GF-D8 (cell line): ENCODE results near the gene TMPRSS13.
"Not testable (repeated sequence)": the region's sequence is repeated elsewhere in the genome, so short reads cannot be mapped to it uniquely, and the experiment has no call there.

ENCODE experiments used
- DNase-seq: peaks from one replicate; lab custom pipeline; 2025; lab: John Stamatoyannopoulos, UW

TMPRSS13 gene

DNA sequence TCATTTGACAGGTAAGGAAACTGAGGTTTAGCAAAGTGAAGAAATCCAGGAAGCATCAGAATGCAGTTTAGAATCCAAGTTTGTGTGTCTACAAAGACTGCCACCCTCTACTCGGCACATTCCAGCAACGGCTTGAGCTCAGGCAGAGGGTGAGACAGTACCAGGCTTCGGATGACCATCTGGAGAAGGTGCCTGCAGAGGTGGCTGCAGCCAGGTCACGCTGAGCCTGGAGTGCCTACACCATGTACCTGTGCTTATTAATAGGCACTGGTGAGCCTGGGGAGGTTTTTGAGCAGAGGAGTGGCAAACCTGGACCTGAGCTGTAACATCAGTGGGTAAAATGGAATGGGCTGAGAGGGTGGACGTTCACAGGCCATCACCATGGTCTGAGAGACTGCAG, 57.4 kb downstream of the TMPRSS13 start:
- no peak for DNase-seq

DNA sequence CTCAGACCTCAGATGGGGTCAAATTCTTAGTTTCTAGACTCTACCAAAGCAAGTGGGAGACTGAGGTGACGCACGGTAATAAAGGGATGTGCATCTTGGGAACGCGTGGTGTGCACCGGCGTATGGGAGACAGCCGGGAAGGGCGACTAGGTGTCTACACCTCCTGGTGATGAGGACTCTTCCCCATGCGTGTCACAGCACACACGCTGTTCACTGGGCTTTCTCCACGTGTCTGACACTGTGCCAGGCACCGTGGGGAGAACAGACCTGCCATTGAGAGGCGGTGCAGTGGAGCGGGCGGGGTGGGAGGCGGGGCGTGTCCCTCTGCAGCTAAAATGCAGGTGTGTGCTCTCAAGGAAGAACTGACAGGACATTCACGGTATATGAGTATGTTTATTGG, 58.0 kb downstream of the TMPRSS13 start:
- no peak for DNase-seq

DNA sequence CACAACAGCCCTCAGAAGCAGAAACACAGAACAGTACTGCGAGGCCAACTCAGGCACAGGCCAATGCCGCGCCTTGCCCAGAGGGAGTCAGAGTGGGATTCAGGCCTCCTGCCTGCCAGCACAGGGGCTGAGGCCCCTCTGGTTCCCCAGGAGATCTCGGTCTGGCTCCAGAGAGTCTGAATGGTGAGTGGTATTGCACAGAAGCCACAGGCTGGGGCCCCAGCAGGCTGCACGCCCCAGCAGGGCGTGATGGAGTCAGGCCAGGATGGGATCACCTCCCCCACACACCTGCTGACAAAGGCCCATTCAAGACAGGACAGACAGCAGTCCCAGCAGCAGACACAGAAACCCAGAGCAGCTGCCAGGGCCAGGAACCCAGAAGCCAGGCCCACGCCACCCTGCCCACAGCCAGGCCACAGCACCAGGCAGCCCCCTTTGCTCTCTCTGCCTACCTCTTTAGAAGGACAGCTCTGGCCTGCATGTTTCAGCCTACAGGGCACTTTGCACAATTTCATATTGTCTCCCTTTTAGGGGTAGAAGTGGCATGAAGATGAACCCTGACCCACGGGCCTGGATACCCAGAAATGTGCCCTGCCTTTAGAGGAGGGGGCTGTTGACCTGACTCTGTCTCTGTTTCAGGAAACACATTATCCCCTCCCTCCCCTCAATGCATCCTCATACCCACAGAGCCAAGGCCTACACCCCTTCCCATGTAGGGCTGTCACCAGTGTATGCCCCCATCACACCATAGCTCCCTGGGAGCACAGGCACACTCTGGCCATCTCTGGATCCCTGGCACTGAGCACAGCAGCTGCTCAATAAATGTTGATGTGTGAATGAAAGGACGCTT, 58.9 kb downstream of the TMPRSS13 start:
- no peak for DNase-seq

GRCh38 chr11:117869604-117870003, 59.6 kb downstream of the TMPRSS13 start:
- DNase-seq, result no peak

GRCh38 chr11:117868815-117869561, 60.2 kb downstream of the TMPRSS13 start:
- DNase-seq, result no peak

GRCh38 chr11:117868088-117868487, 61.1 kb downstream of the TMPRSS13 start:
- no peak for DNase-seq

GRCh38 chr11:117866526-117866925, 62.7 kb downstream of the TMPRSS13 start:
- DNase-seq, result no peak

GRCh38 chr11:117865546-117865945, 63.7 kb downstream of the TMPRSS13 start:
- not testable (repeated sequence) for DNase-seq

- DNase-seq, result no peak
Observed at GRCh38 chr11:117863383-117863782, 65.8 kb downstream of the TMPRSS13 start.

DNA sequence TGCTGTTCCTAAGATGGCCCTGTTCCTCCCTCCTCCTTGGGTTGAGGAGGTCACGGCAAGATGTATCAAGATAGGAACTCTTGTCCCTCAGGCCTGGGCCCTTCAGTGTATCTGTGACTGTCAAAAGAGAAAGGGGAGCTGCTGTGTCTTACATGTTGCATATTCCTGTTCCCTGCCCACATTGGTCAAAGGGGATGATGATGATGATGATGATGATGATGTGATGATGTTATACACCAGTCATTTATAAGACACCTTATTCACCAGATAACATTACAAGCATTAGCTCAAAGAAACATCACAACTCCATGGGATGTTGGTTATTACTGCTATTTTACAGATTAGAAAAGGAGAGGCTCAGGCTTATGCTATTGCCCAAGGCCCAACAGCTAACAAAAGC, 66.4 kb downstream of the TMPRSS13 start:
- no peak for DNase-seq

- DNase-seq, result no peak
Observed at GRCh38 chr11:117862019-117862725, 67.0 kb downstream of the TMPRSS13 start.

- DNase-seq, result no peak
Observed at GRCh38 chr11:117861151-117862018, 67.8 kb downstream of the TMPRSS13 start.

GRCh38 chr11:117860139-117860538, 69.1 kb downstream of the TMPRSS13 start:
- DNase-seq, result no peak

DNA sequence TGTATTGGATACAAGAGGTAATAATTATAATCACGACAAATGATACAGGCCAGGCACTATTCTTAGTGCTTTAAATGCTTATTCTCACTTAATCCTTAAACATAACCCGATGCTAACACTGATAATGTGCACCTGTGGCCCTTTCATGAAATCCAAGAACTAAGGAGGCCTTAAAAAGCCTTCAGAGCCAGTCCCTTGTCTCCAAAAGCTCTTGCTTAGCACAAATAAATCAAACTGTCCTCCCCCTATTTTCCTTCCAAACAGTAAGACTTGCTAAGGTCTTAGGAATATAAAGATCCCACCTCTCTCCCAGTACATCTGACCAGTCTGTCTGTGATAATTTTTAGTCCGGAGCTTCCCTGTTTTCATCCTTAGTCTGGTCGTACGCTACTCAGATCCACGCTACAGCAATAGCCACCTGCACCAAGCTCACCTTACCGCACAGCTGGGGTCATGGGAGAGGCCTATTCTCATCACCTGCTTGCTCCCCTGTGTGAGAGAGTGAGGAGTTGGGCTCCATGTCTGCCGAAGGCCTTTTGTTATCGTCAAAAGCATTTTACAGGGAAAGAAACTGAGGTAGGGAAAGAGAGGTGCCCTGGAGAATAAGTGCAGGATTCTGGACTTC, 69.6 kb downstream of the TMPRSS13 start:
- DNase-seq, result no peak

DNA sequence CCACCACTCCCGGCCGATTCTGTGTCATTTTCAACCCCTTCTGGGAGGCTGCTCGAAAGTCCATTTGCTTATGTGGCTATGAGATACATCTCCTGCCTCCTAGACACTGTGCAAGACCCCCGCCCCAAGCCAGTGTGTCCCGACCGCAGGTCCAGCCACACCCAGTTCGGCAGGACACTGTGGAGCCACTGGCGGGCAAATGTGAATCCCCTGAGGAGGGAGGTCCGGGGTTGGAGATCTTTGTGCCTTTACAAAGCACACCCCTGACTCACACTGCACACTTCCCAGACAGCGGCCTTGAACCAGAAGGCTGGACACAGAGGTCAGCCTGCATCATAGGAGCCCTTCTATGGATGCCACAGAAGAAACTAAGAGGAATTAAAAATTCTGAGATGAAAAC, 70.1 kb downstream of the TMPRSS13 start:
- no peak for DNase-seq

GRCh38 chr11:117857734-117858414, 71.3 kb downstream of the TMPRSS13 start:
- DNase-seq, result no peak

DNA sequence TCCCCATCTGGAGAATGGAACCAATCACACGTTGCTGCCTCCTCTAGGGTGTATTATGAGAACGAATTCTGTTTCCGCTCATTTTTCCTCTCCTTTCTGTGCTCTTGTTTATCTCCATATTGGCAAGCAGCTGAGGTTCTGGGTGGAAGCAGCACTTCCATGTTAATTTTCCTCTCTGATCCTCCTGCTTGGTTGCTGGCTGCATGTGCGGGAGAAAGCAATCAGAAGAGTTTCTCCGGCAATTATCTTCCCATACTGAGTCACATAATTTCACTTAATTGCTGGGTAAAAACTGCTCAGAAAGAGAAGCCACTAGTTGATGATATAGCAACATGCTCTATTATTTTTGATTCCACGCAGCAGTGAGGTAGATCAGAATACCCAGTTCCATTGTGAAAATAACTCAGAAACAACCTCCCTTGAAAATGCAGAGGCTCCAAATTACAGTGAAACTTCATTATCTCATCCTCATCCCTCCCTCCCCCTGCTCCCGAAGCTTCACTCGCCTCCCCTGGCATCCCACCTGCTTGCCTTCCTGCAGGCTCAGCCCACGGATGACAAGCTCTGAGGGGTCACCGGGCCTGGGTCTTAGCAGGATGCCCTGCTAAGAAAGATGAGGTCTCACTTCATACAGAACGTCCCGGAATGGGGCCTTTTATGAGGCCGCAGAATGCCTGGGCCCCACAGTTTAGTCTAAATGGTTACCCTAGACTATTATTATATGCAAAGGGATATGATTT, 73.1 kb downstream of the TMPRSS13 start:
- no peak for DNase-seq

DNA sequence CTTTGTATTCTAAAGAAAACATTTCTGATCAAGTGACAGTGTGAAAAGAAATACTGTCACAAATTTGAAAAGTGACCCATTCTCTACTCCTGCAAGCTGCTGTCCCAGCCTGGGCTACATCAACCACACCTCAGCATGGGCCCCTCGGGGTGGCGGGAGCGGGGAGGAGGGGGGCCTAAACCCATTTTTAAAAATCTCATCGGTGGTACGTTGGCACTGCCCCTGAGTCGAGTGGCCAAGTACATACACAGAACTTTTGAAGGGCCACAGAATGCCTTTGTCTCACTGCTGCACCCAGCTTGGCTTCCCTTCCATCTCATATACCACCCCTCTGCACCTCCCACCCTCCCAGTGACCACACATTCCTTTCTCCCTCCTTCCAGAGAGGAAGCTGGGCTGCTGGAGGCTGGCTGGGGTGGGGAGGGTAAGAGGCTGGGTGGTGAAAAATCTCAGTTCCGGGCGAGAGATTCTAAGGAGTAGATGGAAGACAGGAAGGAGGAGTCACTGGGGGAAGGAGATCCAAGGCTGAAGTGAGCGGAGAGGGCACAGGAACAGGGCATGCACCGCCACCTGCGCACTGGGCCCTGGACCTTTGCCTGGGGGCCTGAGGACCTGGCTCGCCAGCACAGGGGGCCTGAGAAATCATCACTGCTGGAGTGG, 73.9 kb downstream of the TMPRSS13 start:
- no peak for DNase-seq

- no peak for DNase-seq
Observed at GRCh38 chr11:117852309-117852708, 76.9 kb downstream of the TMPRSS13 start.
